ENCODE measurements around the gene KDSR. TPM values are rescaled to one million over a fixed set of nuclear protein-coding genes. Genes with fewer than 3 reads are reported as not detected.

KDSR gene
- total and polyA plus RNA-seq, 2 donors (not counting 1 experiment from before 2014, with no cell fraction given) = 6.4 to 21.1 TPM

- Histone ChIP-seq H3K27ac (ENCODE audit: low read length in 2 of 2) (no peak overlapping the region), H3K9me3 (ENCODE audit: control extremely low read depth in 1 of 3, control insufficient read depth in 2 of 3, insufficient read depth in 1 of 3, low read length in 2 of 3) (no peaks in the 10 kb centered on the region), H4K20me1 (ENCODE audit: control insufficient read depth, insufficient read depth, low read length, poor library complexity, severe bottlenecking) (no peaks in the 10 kb centered on the region), H2AFZ (ENCODE audit: insufficient read depth, low read depth, low read length, poor library complexity, severe bottlenecking) (no peak overlapping the region), H3K4me1 (ENCODE audit: control insufficient read depth in 2 of 2, insufficient read depth in 2 of 2, low read length in 2 of 2) (peaks cover 11 to 13% of the 10 kb centered on the region in 2 donors), H3K27me3 (replicated peaks in 1 of 4; ENCODE audit: control extremely low read depth in 1 of 4, control insufficient read depth in 3 of 4, insufficient read depth in 4 of 4, low read length in 3 of 4) (no peaks in the 10 kb centered on the region), H3K36me3 (replicated peaks in 1 of 2; ENCODE audit: control extremely low read depth in 1 of 2, control insufficient read depth in 1 of 2, extremely low read depth in 1 of 2, insufficient read depth in 2 of 2, low read length in 1 of 2) (no peaks in the 10 kb centered on the region), H3K4me2 (replicated peaks; ENCODE audit: low read depth, low read length, poor library complexity, severe bottlenecking) (no peak overlapping the region), H3K79me2 (ENCODE audit: control insufficient read depth, insufficient read depth, low read length) (peaks cover 3% of the 10 kb centered on the region), H3K9ac (ENCODE audit: low read length) (no peak overlapping the region), H3K4me3 (ENCODE audit: control extremely low read depth in 1 of 5, extremely low read depth in 1 of 5, insufficient read depth in 1 of 5, low read depth in 2 of 5, low read length in 4 of 5) (no peak overlapping the region)
- no peak for ATAC-seq (ENCODE audit: low read depth)
- no peak for DNase-seq
- intact Hi-C loops (cut with micrococcal nuclease) = loop anchor here (5.0 kb wide), 1 partner anchor 1181 kb away; the partner anchor contains the start of genes PIGN and RELCH
- TF ChIP-seq EZH2 (IDR thresholded peaks at IDR 0.05; ENCODE audit: borderline replicate concordance, insufficient read depth, low read depth, low read length, poor library complexity, severe bottlenecking) (no peak), CTCF (IDR thresholded peaks at IDR 0.05) (no peak)
- Mint-ChIP-seq H3K27me3 (no peaks in the 10 kb centered on the region), H3K4me3 (peak overlapping the region; percentile 90), H3K9me3 (ENCODE audit: insufficient read depth) (peaks cover 1% of the 10 kb centered on the region), H3K27ac (peak overlapping the region; percentile 51), H3K4me1 (peaks cover 26% of the 10 kb centered on the region)
- ChIA-PET CTCF (no interaction called here), POLR2A (no interaction called here)
- no CpG with 5 or more reads among the region's 4 CpGs for WGBS (ENCODE audit: insufficient coverage)
Measured at GRCh38 chr18:63368611-63369010, 1.6 kb upstream of the KDSR start.

GRCh38 chr18:63366213-63367052, 573 bp downstream of the KDSR start:
- ChIA-PET CTCF (interaction anchor here (1.1 to 1.5 kb wide), 2 partner anchors 44 to 57 kb away, joined by 3 to 5 read pairs; partner anchors contain the start of gene VPS4B), POLR2A (interaction anchor here (0.6 to 1.5 kb wide), 2 partner anchors 56 kb away, joined by 3 to 4 read pairs; partner anchors contain the start of gene VPS4B)
- H3K4me3 Mint-ChIP-seq = peak overlapping the region; percentile 90
- no peaks in the 10 kb centered on the region for H3K27me3 ChIP-seq (replicated peaks in 1 of 4; ENCODE audit: control extremely low read depth in 1 of 4, control insufficient read depth in 3 of 4, insufficient read depth in 4 of 4, low read length in 3 of 4)
- TF ChIP-seq EZH2 (IDR thresholded peaks at IDR 0.05; ENCODE audit: borderline replicate concordance, insufficient read depth, low read depth, low read length, poor library complexity, severe bottlenecking) (no peak), CTCF (IDR thresholded peaks at IDR 0.05) (no peak)
- peaks cover 26% of the 10 kb centered on the region for H3K4me1 Mint-ChIP-seq
- peak overlapping the region; percentile 96 for H2AFZ ChIP-seq (ENCODE audit: insufficient read depth, low read depth, low read length, poor library complexity, severe bottlenecking)
- no peaks in the 10 kb centered on the region for H3K9me3 ChIP-seq (ENCODE audit: control extremely low read depth in 1 of 3, control insufficient read depth in 2 of 3, insufficient read depth in 1 of 3, low read length in 2 of 3)
- peaks cover 11 to 13% of the 10 kb centered on the region in 2 donors for H3K4me1 ChIP-seq (ENCODE audit: control insufficient read depth in 2 of 2, insufficient read depth in 2 of 2, low read length in 2 of 2)
- peaks cover 0 to 4% of the 10 kb centered on the region in 2 experiments for H3K36me3 ChIP-seq (replicated peaks in 1 of 2; ENCODE audit: control extremely low read depth in 1 of 2, control insufficient read depth in 1 of 2, extremely low read depth in 1 of 2, insufficient read depth in 2 of 2, low read length in 1 of 2)
- peak overlapping the region; percentile 83 for H3K9ac ChIP-seq (ENCODE audit: low read length)
- ATAC-seq (ENCODE audit: low read depth) (peak; percentile 29), DNase-seq (peak; percentile 57)
- peak overlapping the region; percentile 73 for H3K4me2 ChIP-seq (replicated peaks; ENCODE audit: low read depth, low read length, poor library complexity, severe bottlenecking)
- no peaks in the 10 kb centered on the region for H4K20me1 ChIP-seq (ENCODE audit: control insufficient read depth, insufficient read depth, low read length, poor library complexity, severe bottlenecking)
- WGBS (ENCODE audit: insufficient coverage) = 1% methylated on average over 65 of the region's 65 CpGs
- H3K9me3 Mint-ChIP-seq (ENCODE audit: insufficient read depth) = peaks cover 2% of the 10 kb centered on the region
- H3K27ac Mint-ChIP-seq = peak overlapping the region; percentile 70
- peak overlapping the region; percentile 68 to 94 (median 85) for H3K4me3 ChIP-seq (ENCODE audit: control extremely low read depth in 1 of 5, extremely low read depth in 1 of 5, insufficient read depth in 1 of 5, low read depth in 2 of 5, low read length in 4 of 5)
- peaks cover 3% of the 10 kb centered on the region for H3K79me2 ChIP-seq (ENCODE audit: control insufficient read depth, insufficient read depth, low read length)
- no peaks in the 10 kb centered on the region for H3K27me3 Mint-ChIP-seq
- intact Hi-C loops (cut with micrococcal nuclease) = loop anchor here (1.0 to 5.0 kb wide), 5 partner anchors 46 to 1179 kb away; partner anchors contain the start of genes PHLPP1, PIGN, RELCH and VPS4B
- peak overlapping the region in 1 of 2 donors; percentile 70 for H3K27ac ChIP-seq (ENCODE audit: low read length in 2 of 2)

Data from B cell (primary cell).